GM18502 (cell line): ENCODE measurements around the gene PSTPIP1.

ENCODE experiments used
- ATAC-seq: cut with Tn5 transposase; IDR thresholded peaks from one replicate; pipeline ENCODE4 v1.9.1; 2021; ENCODE audit warnings: mild to moderate bottlenecking; ENCODE audit not compliant: unreplicated experiment, poor library complexity

PSTPIP1 gene

DNA sequence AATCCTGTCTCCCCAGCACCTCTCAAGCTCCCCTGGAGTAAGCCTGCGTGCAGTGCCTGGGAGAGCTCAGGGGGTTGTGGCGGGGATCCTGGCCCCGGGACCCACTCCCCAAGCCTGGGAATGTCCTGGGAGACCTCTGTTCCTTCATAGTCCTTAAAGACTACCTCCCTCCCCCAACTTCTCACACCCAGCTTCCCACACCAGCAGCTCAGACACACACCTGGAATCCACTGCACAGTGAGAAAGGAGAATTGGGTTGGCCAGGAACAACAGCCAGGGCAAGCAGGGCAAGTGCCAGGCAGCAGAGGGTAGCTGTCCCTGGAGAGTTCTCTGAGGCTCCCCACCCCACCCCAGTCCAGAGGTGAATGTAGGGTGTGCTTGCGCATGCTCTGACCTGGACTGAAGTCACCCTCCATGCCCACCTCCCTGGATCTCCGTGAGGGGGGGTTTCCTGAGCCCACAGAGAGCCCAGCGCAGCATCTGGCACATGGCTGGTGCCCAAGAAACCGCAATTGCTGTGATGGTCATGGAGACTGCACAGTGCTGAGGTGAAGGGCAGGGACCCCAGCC, 22.2 kb downstream of the PSTPIP1 start:
- no peak for ATAC-seq

DNA sequence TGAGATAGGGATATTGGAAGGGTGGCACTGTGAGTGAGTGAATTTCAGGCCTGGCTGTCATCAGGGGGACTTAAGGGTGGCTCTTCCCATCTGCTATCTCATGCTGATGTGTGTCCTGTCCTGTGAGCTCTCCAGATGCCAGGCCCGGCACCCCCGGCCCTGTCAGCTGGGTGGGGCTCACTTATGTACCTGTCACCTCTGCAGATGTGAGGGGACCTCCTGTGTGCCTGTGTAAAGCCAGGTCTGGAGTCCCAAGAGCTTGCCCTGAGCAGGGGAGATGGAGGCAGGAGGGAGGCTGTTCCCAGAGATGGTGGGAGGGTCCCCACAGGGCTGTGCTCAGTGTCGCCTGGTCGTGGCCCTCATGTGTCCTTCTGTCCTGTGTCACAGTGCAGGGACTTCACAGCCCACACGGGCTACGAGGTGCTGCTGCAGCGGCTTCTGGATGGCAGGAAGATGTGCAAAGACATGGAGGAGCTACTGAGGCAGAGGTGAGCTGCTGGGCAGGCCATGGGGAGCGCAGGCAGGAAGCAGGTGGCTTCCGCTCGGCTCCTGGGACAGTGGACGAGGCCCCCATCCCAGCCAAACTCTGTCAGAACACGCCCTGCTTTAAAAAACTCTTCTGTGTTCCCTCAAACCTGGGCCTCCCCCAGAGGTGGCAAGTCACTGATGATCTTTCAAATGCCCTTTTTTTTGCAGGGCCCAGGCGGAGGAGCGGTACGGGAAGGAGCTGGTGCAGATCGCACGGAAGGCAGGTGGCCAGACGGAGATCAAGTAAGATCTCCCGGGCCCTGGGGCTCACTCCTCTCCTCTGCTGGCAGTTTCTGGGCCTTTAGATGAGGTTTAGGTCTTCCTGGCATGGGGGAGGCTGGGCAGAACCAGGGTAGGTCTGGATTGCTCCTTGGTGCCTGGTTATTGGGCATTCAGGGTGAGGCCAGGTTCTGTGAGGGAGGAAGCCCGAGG, 23.1 kb downstream of the PSTPIP1 start:
- no peak for ATAC-seq

DNA sequence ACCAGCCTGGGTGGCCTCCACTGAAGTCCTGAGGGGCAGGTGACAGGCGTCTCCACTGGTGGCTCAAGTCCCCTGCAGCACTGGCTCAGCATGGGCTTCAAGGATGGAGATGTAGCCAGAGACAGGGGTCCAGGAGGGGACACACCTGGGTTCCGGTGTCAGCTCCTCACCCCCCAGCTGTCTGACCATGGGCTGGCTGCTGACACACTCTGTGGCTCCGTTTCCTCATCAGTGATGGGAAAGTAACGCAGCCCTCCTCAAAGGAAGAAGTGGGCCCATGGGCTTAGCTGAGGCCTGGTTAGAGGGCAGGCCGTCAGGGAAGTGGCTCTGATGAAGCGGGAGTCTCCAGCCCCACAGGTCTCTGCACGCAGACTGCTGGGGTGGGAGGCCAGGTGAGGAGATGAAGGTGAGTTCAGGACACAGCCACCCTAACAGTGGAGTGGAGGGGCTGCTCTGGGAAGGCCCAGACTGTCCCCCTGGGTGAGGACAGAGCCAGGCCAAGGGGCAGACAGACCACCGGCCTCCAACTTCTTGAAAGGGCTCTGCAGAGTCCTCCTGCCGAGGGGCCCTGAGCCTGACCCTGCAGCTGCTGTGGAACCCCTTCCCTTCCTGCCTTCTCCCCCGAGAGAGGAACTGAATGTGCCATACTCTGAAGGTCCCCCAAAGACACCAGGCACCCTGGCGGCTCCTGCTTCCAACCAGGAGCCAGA, 24.0 kb downstream of the PSTPIP1 start:
- ATAC-seq = no peak

DNA sequence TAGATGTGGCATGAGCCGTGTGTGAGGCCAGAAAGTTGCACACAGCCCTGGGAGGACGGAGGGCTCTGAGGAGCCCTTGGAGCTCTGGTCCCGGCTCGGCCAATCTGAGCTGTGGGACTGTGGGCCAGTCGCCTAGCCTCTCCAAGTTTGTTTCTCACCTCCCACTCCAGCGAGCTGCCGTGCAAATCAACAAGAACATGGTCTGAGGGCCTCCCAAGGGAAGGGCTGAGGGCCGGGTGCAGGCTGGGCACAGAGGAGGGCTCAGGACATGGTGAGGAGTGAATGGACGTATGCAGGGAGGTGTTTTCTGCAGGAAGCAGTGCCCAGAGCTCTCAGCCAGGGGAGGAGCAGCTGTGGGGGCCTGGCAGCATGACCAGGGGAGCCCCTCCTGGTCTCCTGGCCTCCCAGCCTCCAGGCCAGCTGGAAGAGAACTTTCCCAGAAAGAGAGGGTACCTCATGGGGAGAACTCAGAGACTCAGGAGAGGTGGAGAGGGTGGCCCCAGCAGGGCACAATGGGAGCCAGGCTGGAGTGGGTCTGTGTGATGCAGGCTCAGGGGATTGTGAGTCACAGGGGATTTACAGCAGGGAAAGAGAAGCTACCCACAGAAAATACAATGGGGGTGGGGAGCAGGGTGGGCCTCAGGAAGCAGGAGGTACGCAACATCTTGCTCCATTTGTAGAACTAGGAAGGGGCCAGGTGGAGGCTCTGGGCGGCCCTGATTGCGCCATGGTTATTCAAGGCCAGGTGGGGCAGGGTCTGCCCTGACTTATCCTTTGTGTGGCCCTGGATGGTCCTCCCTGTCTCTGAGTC, 24.8 kb downstream of the PSTPIP1 start:
- ATAC-seq = no peak

DNA sequence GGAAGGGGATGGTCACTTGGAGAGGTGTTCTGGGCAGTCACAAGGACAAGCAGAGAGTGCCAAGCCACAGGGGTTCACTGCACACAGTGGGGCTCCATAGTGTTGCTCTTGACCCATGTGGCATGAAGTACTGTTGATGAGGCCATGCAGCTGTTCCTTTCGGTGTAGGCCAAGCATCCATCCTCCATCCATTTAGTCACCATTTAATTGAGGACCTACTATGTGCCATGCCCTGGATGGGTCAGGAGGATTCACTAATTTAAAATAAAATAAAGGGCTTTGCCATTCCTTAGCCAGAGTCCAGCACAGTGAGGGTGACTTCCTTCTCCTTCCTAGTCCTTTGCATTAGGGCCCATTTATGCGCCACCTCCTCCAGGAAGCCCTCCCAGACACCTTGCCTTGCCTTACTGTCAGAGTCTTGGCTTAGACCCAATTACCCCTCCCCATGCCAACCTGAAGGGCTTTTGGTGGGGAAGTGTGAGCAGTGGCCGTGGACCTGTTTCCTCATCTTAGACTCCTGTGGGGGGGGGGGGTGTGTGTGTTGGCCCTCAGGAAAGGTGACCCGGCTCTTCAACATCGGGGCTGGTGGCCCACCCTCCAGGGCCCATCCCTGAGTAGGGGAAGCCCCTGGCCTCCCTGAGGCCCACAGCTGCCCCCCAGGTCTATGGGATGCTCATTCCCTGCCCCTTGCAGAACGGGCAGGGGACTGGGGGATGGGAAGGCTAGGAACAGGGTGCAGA, 25.6 kb downstream of the PSTPIP1 start:
- ATAC-seq = no peak

DNA sequence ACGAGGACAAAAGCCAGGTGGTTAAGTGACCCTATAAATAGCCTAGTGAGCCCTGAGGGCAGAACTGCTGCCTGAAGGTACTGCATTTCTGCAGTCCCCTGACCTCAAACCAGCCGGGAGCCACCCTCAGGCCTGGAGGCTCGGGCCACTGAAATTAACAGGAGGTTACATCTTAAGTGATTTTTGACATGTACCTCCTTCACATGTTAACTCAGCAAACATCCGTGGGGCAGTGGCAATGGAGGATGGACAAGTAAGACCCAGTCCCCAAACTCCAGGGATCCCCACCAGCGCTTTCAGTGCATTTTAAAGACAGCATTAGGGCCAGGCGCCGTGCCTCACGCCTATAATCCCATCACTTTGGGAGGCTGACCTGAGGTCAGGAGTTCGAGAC, 26.2 kb downstream of the PSTPIP1 start:
- ATAC-seq = no peak

DNA sequence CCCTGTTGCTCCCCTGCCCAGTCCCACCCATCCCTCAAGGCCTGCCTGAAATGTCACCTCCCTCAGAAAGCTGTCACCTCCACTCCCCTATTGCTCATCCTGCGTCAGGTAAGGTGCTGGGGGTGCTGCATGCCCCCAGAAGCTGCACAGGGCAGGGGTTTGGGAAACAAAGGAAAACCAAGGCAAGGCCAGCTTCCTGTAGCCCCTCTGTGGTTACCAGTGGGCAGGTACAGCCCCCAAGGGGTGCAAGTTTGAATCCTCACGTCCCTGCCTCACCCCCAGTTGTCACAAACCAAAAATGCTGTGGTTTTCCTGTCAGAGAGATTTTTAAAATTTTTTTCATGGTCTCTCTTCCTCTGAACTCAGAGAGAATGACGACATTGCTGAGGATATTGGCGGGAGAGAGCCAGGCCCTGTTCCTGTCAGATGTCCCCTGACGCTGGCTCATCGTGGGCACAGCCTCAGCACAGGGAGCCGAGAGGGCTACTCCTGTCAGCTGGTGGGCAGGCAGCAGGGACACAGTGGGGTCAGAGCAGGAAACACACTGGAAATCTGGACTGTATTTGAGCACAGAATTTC, 27.0 kb downstream of the PSTPIP1 start:
- no peak for ATAC-seq

DNA sequence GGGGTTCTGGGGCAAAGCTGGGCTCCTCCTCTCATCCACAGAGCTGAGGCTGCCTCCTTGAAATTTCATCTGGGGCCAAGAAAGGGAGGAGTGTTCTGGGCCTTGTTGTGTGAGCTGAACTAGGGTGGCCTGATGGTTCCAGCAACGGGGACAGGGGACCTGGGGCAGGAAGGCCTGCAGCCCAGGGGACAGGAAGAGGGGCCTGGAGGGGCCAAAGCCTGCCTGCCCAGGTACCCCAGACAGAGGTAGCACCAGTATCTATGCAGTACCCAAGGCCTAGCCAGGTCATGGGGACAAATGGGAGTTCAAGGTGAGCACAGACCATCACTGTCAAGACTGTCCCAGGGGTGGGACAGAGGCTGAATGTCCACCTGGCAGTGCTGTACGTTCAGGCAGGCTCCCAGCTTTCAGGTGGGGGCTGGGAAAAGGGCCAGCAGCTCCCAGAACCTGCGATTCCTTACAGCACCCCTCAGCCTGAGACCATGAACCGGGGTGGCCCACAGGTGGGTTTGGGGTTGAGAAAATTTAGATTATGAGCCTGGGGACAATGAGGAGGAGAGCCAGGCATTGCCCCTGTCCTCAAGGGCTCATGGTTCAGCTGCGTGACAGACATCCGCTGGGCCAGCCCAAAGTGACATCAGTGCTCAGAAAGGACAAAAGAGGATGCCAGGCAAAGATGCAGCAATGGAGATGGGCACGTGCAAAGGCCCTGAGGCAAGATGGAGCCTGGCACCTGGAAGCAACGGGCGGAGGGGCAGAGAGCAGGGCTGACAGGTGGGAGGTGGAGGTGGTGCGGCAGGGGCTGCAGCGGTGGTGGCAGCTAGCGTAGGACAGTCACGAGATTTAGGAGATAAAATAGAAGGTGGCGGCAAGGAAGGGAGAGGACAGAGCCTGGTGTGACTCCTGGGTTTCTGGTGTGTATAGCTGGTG, 28.0 kb downstream of the PSTPIP1 start:
- ATAC-seq = no peak

DNA sequence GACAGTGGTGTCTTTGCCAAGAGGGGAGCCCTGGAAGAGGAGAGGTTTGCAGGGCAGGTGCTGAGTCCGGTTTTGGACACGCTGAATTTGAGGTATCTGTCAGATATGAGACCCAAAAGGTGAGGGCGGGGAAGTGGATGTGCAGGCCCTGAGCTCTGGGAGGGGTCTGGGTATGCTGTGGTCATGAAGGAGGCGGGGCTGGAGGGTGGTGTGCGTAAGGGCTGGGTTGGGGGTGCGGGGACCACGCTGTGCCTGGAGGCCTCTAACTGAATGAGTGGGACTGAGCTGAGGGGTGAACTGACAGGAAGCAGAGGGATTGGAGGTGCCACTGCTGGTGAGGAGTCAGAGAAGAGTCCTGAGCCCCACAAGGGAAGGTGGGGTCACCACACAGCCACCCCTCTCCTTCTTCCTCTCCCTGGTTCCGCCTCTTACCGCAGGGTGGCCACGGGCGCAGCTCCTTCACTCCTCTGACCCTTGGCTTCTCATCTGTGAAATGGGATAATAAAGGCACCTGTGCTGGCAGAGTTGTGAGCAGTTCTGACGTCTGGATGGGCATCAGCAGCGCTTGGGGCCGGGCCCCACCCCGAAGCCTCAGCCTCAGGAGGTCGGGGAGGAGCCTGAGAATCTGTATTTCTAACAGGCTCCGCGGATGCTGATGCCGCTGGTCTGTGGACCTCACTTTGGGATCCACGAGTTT, 28.8 kb downstream of the PSTPIP1 start:
- ATAC-seq = no peak

DNA sequence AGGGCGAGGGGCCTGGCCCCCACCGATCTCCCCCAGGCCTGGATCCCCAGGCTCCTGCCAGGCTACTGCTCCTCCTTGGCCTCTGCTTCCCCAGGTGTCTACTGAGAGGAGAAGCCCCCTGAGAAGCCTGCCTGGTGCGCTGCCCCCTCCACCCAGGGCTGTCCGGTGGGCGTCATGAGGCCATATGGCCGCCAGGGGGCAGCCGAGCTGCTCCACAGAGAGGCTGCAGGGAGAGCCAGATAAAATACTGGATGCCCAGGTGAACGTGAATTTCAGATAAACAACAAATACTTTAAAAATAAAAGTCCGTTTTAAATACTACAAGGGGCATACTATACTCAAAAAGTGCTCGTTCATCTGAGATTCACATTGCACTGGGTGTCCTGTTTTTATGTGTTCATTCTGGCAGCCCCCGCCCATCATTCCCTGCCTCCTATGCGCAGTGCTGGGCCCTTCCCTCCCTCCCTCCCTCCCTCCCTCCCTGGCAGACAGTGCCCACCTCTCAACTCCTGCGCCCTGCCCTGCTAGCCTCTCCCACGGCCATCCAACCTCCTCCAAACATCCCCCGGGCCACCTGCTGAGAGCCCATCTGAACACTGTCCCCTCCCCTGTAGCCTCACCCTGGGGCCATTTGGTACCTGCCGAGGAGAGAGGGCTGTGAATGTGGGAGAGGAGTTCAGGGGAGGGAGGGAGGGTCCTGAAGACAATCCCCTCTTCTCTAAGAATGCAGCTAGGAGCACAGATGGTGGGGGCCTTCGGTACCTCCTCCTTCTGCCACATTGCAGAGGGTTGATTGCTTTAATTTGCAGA, 29.6 kb downstream of the PSTPIP1 start:
- no peak for ATAC-seq

DNA sequence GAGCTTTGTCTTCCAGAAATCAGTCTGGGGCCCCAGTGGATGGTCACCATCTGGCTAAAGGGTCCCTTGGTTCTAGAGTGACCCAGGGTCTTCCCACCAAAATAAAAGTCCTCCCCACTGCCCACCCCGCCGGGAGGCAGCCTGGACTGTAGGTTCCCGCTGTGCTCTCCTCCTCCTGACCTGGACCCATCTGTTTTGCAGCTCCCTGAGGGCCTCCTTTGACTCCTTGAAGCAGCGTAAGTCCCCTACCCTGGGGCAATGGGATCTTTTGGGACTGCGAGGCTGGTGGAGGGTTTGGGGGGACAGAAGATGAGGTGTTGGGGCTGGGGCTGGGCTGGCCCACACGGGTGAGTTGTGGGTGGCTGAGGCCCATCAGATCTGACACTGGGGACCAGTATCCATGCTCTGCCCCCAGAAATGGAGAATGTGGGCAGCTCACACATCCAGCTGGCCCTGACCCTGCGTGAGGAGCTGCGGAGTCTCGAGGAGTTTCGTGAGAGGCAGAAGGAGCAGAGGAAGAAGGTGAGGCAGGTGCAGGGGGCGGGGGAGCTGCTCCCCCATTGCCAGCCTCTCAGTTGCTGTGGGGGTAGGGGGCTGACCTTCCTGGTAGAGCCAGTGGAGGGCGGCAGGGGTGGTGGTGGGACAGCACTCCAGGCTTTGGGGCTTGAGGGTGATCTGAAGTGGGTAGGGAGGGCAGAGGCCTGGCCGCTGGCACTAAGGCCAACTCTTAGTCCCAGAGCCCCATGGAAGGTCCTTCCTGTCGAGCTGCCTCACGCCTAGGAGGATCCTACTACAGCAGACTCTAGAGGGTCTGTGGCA, 30.4 kb downstream of the PSTPIP1 start:
- no peak for ATAC-seq

DNA sequence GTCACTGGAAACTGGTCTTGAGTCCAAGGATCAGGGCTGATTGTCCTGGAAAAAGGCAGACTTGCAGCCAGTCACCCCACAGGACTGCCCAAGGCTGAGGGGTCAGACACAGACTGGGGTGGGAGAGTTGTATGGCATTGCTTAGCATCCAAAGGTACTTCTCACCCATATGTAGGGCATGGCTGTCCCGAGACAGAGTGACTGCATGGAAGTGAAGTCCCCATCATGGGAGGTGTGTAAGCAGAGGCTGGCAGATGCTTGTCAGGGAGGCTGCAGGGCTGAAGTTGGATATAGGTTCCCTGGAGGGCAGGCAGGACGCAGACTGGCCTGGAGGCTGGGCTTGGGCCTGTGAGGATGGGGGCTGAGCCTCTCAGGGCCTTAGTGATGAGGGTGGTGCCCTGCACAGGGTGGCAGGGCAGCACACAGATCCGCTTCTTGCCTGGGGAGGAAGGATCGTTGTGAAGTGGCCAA, 31.1 kb downstream of the PSTPIP1 start:
- ATAC-seq = no peak

DNA sequence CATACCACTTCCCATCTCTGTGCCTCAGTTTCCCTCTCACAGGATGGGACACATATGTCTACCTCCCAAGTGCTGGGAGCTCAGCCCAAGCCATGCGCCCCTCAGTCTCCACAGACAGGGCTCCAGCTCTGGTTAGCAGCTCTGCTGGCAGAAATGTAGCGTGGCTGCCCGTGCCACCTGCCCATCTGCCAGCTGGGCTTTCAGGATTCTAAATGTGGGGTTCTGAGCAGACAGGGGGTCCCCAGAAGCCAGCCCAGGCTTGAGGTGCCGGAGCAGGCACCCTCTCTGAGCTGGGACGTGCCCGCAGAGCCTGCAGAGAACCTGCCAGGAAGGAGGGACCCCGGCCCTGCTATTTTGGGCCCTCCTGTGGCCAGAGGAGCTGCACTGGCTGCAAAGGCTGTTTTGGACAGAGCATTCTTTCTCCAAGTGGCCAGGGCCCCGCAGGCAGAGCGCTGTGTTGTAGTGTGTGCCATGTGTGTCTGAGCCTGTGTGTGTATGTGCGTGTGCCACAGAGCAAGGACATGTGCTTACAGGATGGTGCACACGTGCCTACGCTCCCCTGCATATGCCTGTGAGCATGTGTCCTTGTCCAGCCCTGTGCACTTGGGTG, 31.7 kb downstream of the PSTPIP1 start:
- ATAC-seq = no peak

DNA sequence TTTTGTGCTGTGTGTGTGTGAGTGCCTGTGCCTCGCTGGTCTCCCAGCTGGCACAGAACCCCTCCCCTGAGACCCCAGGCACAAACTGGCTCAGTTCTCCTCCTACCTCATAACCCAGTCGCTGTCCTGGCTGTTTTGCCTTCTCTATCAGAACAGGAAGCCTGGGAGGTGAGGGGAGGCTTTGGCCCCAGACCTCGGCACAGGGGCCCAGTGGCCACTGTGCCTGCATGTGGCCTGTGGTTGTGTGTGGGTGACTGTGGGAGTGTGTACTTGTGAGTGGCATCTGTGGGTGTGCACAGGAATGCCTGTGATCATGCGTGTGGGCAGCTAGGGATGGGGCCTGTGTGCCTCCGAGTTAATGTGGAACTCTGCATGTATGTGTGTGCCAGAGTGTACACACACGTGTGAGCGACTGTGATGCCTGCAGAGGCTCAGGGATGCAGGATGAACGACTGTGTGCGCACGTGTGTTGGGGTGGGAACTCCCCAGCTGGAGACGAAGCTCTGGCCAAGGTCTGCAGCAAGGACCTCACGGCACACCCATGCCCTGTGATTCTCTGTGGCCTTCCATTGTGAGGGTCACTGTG, 32.3 kb downstream of the PSTPIP1 start:
- no peak for ATAC-seq
